Measurements from ENCODE around the gene CTSH.

- TF ChIP-seq, protein P1, sequence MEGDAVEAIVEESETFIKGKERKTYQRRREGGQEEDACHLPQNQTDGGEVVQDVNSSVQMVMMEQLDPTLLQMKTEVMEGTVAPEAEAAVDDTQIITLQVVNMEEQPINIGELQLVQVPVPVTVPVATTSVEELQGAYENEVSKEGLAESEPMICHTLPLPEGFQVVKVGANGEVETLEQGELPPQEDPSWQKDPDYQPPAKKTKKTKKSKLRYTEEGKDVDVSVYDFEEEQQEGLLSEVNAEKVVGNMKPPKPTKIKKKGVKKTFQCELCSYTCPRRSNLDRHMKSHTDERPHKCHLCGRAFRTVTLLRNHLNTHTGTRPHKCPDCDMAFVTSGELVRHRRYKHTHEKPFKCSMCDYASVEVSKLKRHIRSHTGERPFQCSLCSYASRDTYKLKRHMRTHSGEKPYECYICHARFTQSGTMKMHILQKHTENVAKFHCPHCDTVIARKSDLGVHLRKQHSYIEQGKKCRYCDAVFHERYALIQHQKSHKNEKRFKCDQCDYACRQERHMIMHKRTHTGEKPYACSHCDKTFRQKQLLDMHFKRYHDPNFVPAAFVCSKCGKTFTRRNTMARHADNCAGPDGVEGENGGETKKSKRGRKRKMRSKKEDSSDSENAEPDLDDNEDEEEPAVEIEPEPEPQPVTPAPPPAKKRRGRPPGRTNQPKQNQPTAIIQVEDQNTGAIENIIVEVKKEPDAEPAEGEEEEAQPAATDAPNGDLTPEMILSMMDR (IDR thresholded peaks at IDR 0.05; ENCODE audit: insufficient read depth, low read depth, low read length): no peak
- no peak for TF ChIP-seq EZH2 (IDR thresholded peaks at IDR 0.05; ENCODE audit: insufficient read depth, low read length)
These were observed 29.3 kb downstream of the CTSH start for GRCh38 chr15:78915341-78916087.

Data from astrocyte (in vitro differentiated cells and primary cell).